Liver (tissue), 9 donors: ENCODE data around the gene ERC1. TPM values are rescaled to one million over a fixed set of nuclear protein-coding genes. Genes with fewer than 3 reads are reported as not detected.
"Not testable (repeated sequence)": the region's sequence is repeated elsewhere in the genome, so short reads cannot be mapped to it uniquely, and the experiment has no call there.

Source experiments
- DNase-seq: peaks from one replicate; pipeline ENCODE4 v3.0.0-alpha.2; 2017; ENCODE audit warnings: low spot score
- H3K27ac ChIP-seq, 2 donors: one replicate each; pipeline ENCODE4 v1.7.0; 2013; ENCODE audit warnings: inconsistent platforms in 2 of 2, low read length in 2 of 2, control low read depth in 1 of 2, low read depth in 1 of 2, mild to moderate bottlenecking in 1 of 2
- H3K27me3 ChIP-seq, 4 donors: one replicate each; pipeline versions ENCODE4 v1.6.1 to v1.7.0; 2013; ENCODE audit warnings: low read length in 3 of 4, inconsistent platforms in 1 of 4, mild to moderate bottlenecking in 1 of 4, moderate library complexity in 1 of 4; ENCODE audit not compliant: control insufficient read depth in 4 of 4, insufficient read depth in 4 of 4
- H3K36me3 ChIP-seq, 4 donors: one replicate each; pipeline versions ENCODE4 v1.6.1 to v1.7.0; 2013; ENCODE audit warnings: low read length in 3 of 4, mild to moderate bottlenecking in 3 of 4, low read depth in 1 of 4, moderate library complexity in 1 of 4; ENCODE audit not compliant: control insufficient read depth in 4 of 4, insufficient read depth in 3 of 4
- H3K4me1 ChIP-seq, 4 donors: one replicate each; pipeline versions ENCODE4 v1.6.1 to v1.7.0; 2013; ENCODE audit warnings: low read length in 3 of 4, mild to moderate bottlenecking in 3 of 4, moderate library complexity in 1 of 4; ENCODE audit not compliant: control insufficient read depth in 4 of 4, insufficient read depth in 4 of 4
- H3K4me3 ChIP-seq, 3 donors: one replicate each; pipeline versions ENCODE4 v1.6.1 to v1.7.0; 2013; ENCODE audit warnings: low read length in 3 of 3, control low read depth in 1 of 3, low read depth in 1 of 3, mild to moderate bottlenecking in 1 of 3
- H3K9ac ChIP-seq, 2 donors: one replicate each; pipeline ENCODE4 v1.7.0; 2013; ENCODE audit warnings: low read length in 2 of 2, mild to moderate bottlenecking in 2 of 2, moderate library complexity in 2 of 2, control low read depth in 1 of 2, low read depth in 1 of 2
- H3K9me3 ChIP-seq, 4 donors: one replicate each; pipeline versions ENCODE4 v1.6.1 to v1.7.0; 2013; ENCODE audit warnings: low read length in 3 of 4; ENCODE audit not compliant: control insufficient read depth in 4 of 4
- EGR1 ChIP-seq, 2 donors: IDR thresholded peaks; 2 replicates each; pipeline ENCODE4 v1.6.1; 2016 to 2018; ENCODE audit warnings: antibody characterized with exemption in 2 of 2, low read depth in 2 of 2
- FOXA2 ChIP-seq: IDR thresholded peaks from 2 replicates; pipeline ENCODE4 v1.6.1; 2016; ENCODE audit warnings: antibody characterized with exemption
- HNF4A ChIP-seq, 2 donors: conservative IDR thresholded peaks; 2 replicates each; pipeline ENCODE4 v1.6.1; 2016; ENCODE audit warnings: antibody characterized with exemption in 2 of 2, mild to moderate bottlenecking in 2 of 2
- JUND ChIP-seq, 2 donors: IDR thresholded peaks; 2 replicates each; pipeline ENCODE4 v1.6.1; 2016; ENCODE audit warnings: antibody characterized with exemption in 2 of 2
- NR2F2 ChIP-seq: IDR thresholded peaks from 2 replicates; pipeline ENCODE4 v1.6.1; 2016; ENCODE audit warnings: antibody characterized with exemption
- RXRA ChIP-seq, 2 donors: IDR thresholded peaks; 2 replicates each; pipeline ENCODE4 v1.6.1; 2017 to 2018; ENCODE audit warnings: antibody characterized with exemption in 2 of 2, mild to moderate bottlenecking in 1 of 2
- SP1 ChIP-seq: IDR thresholded peaks from 2 replicates; pipeline ENCODE4 v1.6.1; 2018; ENCODE audit warnings: antibody characterized with exemption, mild to moderate bottlenecking
- TAF1 ChIP-seq: conservative IDR thresholded peaks from 2 replicates; pipeline ENCODE4 v1.6.1; 2016; ENCODE audit warnings: antibody characterized with exemption, mild to moderate bottlenecking
- YY1 ChIP-seq: IDR thresholded peaks from 2 replicates; pipeline ENCODE4 v1.6.1; 2016; ENCODE audit warnings: antibody characterized with exemption, mild to moderate bottlenecking
- WGBS: extraction: QIAGEN DNeasy Blood & Tissue Kit; methylation state at CpG from one replicate; pipeline ENCODE4 v1.1.7; 2013; 5-methylcytosine and 5-hydroxymethylcytosine counted together
- polyA plus RNA-seq, 2 donors: library from polyadenylated mRNA; stranded (reverse) in 1 of 2; unstranded in 1 of 2; fragments of 200-250 nt in 1 of 2; fragments of >200 nt in 1 of 2; fragmentation: Nextera tagmentation in 1 of 2; extraction: Ambion mirVana in 1 of 2; gene quantifications; one replicate each; pipeline versions ENCODE4 v1.2.1 to v1.2.3, GENCODE V29; 2013 to 2015
- total RNA-seq, 2 donors: library from RNA; depleted of rRNA; stranded (reverse); fragments of >200 nt; gene quantifications; one replicate each; pipeline ENCODE4 v1.2.3, GENCODE V29; 2014
- TF ChIP-seq, protein P1 (sequence below): IDR thresholded peaks from 2 replicates; pipeline ENCODE4 v1.6.1; 2016; ENCODE audit warnings: antibody characterized with exemption
- TF ChIP-seq, protein P2 (sequence below): fragments of 150-350 bp; IDR thresholded peaks from 2 replicates; pipeline ENCODE4 v1.5.1; 2017; ENCODE audit warnings: improper control_type of control experiment, low read depth, low read length; ENCODE audit not compliant: missing input control
- TF ChIP-seq, protein P3 (sequence below): IDR thresholded peaks from 2 replicates; pipeline ENCODE4 v1.6.1; 2016; ENCODE audit warnings: antibody characterized with exemption
- donor health status: healthy.
- donor health status: healthy.
- donor health status: healthy.
- donor health status: healthy.
- donor health status: healthy.

Gene ERC1
- total and polyA plus RNA-seq, 4 donors: 6.2 to 50.2 (median 10.3) TPM

DNA sequence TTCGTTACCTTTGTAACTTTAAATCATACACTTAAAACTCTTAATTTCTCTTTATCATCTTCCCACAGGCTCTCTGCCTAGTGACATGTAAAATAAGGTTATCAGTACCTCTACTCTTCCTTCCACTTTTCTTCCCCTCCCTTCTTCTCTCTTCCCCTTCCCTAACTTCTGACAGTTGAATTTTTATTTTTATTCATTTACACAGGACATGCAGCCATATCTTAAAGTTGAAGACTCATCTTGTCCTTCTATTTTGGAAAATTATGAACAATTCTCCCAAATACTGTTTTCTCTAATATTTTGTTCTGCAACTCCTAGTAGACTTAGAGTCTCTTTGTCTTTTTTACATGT is 339.4 kb downstream of the ERC1 start:
- H3K4me3 ChIP-seq: no peak overlapping the region
- no peak overlapping the region for H3K27ac ChIP-seq
- WGBS: 97% methylated on average over 1 of the region's 1 CpG

DNA sequence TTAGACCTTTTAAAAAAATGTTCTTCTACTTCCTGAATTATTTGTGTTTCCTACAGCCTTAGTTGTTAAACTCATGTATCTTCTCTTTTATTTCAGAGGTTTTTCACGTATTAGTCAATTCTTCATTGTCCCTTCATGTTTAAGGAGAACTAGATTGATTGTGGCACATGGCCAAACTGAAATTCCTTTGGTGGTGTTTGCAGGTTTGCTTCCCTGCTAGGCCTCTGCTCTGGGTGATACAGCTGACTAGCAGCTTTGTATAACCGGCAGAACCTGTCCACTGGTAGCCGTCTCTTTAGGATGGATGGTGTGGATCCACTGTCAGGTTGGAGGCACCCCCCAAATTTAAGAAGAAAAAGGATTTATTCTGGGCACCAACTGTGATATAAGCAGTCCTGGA is 341.3 kb downstream of the ERC1 start:
- H3K27ac ChIP-seq: no peak overlapping the region
- H3K9me3 ChIP-seq: no peaks in the 10 kb centered on the region
- H3K4me1 ChIP-seq: no peaks in the 10 kb centered on the region
- TF ChIP-seq, protein P1, sequence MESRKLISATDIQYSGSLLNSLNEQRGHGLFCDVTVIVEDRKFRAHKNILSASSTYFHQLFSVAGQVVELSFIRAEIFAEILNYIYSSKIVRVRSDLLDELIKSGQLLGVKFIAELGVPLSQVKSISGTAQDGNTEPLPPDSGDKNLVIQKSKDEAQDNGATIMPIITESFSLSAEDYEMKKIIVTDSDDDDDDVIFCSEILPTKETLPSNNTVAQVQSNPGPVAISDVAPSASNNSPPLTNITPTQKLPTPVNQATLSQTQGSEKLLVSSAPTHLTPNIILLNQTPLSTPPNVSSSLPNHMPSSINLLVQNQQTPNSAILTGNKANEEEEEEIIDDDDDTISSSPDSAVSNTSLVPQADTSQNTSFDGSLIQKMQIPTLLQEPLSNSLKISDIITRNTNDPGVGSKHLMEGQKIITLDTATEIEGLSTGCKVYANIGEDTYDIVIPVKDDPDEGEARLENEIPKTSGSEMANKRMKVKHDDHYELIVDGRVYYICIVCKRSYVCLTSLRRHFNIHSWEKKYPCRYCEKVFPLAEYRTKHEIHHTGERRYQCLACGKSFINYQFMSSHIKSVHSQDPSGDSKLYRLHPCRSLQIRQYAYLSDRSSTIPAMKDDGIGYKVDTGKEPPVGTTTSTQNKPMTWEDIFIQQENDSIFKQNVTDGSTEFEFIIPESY: no peak
- TF ChIP-seq HNF4A (conservative IDR thresholded peaks at IDR 0.05): no peak
- TF ChIP-seq EGR1 (IDR thresholded peaks at IDR 0.05; ENCODE audit: low read depth in 2 of 2): no peak
- no peak for TF ChIP-seq FOXA2
- no peak for TF ChIP-seq YY1
- TF ChIP-seq, protein P2, sequence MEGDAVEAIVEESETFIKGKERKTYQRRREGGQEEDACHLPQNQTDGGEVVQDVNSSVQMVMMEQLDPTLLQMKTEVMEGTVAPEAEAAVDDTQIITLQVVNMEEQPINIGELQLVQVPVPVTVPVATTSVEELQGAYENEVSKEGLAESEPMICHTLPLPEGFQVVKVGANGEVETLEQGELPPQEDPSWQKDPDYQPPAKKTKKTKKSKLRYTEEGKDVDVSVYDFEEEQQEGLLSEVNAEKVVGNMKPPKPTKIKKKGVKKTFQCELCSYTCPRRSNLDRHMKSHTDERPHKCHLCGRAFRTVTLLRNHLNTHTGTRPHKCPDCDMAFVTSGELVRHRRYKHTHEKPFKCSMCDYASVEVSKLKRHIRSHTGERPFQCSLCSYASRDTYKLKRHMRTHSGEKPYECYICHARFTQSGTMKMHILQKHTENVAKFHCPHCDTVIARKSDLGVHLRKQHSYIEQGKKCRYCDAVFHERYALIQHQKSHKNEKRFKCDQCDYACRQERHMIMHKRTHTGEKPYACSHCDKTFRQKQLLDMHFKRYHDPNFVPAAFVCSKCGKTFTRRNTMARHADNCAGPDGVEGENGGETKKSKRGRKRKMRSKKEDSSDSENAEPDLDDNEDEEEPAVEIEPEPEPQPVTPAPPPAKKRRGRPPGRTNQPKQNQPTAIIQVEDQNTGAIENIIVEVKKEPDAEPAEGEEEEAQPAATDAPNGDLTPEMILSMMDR: no peak
- TF ChIP-seq, protein P3, sequence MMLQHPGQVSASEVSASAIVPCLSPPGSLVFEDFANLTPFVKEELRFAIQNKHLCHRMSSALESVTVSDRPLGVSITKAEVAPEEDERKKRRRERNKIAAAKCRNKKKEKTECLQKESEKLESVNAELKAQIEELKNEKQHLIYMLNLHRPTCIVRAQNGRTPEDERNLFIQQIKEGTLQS: no peak
- no peak for TF ChIP-seq TAF1
- no peak for TF ChIP-seq RXRA (IDR thresholded peaks at IDR 0.05)
- no peak overlapping the region for H3K9ac ChIP-seq
- 59% methylated on average over 3 of the region's 3 CpGs for WGBS
- no peak for DNase-seq
- H3K4me3 ChIP-seq: no peak overlapping the region
- H3K27me3 ChIP-seq: no peaks in the 10 kb centered on the region
- H3K36me3 ChIP-seq: peaks cover 0 to under 1% (median 0%) of the 10 kb centered on the region in 4 donors

More for the DNA sequence above, 339.4 kb downstream of the ERC1 start:
- H3K27me3 ChIP-seq: no peaks in the 10 kb centered on the region
- no peak for DNase-seq
- no peaks in the 10 kb centered on the region for H3K9me3 ChIP-seq
- no peak for TF ChIP-seq NR2F2
- no peak for TF ChIP-seq HNF4A (conservative IDR thresholded peaks at IDR 0.05)
- no peaks in the 10 kb centered on the region for H3K36me3 ChIP-seq
- H3K4me1 ChIP-seq: no peaks in the 10 kb centered on the region
- no peak overlapping the region for H3K9ac ChIP-seq

DNA sequence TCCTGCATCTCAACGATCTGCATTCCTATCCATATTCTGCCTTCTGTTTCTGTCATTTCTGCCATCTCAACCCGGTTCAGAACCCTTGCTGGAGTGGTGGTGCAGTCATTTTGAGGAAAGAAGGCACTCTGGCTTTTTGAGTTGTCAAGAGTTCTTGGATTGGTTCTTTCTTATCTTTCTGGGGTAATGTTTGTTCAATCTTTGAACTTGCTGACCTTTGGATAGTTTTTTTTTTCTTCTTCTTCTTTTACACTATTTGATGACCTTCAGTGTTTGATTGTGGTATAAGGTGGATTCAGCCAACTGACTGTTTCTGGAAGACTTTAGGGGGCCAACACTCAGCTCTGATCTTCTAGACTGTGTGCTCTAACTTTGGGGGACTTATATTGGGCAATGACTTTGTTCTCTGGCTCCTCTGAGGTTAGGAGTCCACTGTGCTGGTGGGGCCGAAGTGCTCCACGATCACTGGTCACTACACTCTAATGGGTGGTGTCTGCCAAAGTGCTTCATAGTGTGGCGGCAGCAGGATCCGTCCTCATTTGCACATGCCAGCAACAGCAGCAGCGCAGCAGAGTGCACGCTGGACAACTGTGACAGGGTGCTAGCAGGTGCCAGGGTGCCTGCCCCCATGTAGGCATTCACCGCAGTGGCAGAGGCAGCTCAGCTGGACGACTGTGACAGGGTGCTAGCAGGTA is 347.6 kb downstream of the ERC1 start:
- WGBS: 50% methylated on average over 10 of the region's 10 CpGs
- Histone ChIP-seq H3K36me3 (peaks cover 0 to 1% (median 0%) of the 10 kb centered on the region in 4 donors), H3K9me3 (no peaks in the 10 kb centered on the region), H3K4me1 (peaks cover 1 to 20% (median 10%) of the 10 kb centered on the region in 4 donors), H3K27ac (no peak overlapping the region), H3K4me3 (no peak overlapping the region), H3K27me3 (no peaks in the 10 kb centered on the region), H3K9ac (no peak overlapping the region)
- TF ChIP-seq SP1 (peak; percentile 9), JUND (IDR thresholded peaks at IDR 0.05) (peak in 1 of 2 donors; percentile 11), HNF4A (conservative IDR thresholded peaks at IDR 0.05) (peak; percentile 68 to 72), NR2F2 (no peak), RXRA (IDR thresholded peaks at IDR 0.05) (peak; percentile 20 to 39)
- DNase-seq: no peak

DNA sequence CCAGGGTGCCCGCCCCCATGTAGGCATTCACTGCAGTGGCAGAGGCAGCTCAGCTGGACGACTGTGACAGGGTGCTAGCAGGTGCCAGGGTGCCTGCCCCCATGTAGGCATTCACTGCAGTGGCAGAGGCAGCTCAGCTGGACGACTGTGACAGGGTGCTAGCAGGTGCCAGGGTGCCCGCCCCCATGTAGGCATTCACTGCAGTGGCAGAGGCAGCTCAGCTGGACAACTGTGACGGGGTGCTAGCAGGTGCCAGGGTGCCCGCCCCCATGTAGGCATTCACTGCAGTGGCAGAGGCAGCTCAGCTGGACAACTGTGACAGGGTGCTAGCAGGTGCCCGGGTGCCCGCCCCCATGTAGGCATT is 348.1 kb downstream of the ERC1 start:
- not testable (repeated sequence) for H3K4me3 ChIP-seq, H3K27ac ChIP-seq, H3K9me3 ChIP-seq, H3K36me3 ChIP-seq, DNase-seq, H3K27me3 ChIP-seq, H3K9ac ChIP-seq
- H3K4me1 ChIP-seq: peaks cover 1 to 20% (median 10%) of the 10 kb centered on the region in 4 donors
- WGBS: 70% methylated on average over 8 of the region's 8 CpGs
